ENCODE data around the gene ADAMTS12. TPM values are rescaled to one million over a fixed set of nuclear protein-coding genes. Genes with fewer than 3 reads are reported as not detected.

Gene ADAMTS12
- total RNA-seq, 1 experiment from 2014 or later: 0.05 TPM

- Histone ChIP-seq H3K9ac (ENCODE audit: low read length) (no peak overlapping the region), H3K36me3 (ENCODE audit: control insufficient read depth in 1 of 2, insufficient read depth in 2 of 2, low read length in 2 of 2) (no peaks in the 10 kb centered on the region), H3K9me2 (ENCODE audit: insufficient read depth) (no peaks in the 10 kb centered on the region), H3K27ac (ENCODE audit: low read depth, low read length) (no peak overlapping the region), H3K4me1 (ENCODE audit: control insufficient read depth in 1 of 2, insufficient read depth in 2 of 2, low read length in 2 of 2) (no peaks in the 10 kb centered on the region), H2AFZ (ENCODE audit: low read depth, low read length, poor library complexity, severe bottlenecking) (no peak overlapping the region), H3K4me3 (replicated peaks in 1 of 2; ENCODE audit: low read depth in 1 of 2, low read length in 2 of 2) (no peak overlapping the region), H3K4me2 (ENCODE audit: low read length) (no peak overlapping the region), H3K9me3 (ENCODE audit: control insufficient read depth in 1 of 2, insufficient read depth in 1 of 2, low read depth in 1 of 2, low read length in 2 of 2) (no peaks in the 10 kb centered on the region), H3K79me2 (ENCODE audit: insufficient read depth, low read length) (no peaks in the 10 kb centered on the region), H4K20me1 (ENCODE audit: insufficient read depth) (no peaks in the 10 kb centered on the region), H3K27me3 (ENCODE audit: insufficient read depth, low read length) (peaks cover 42% of the 10 kb centered on the region)
- DNase-seq (ENCODE audit: low read depth, low spot score) (no peak), ATAC-seq (no peak)
- BruUV-seq (replicated peaks): no TSS peak
- ChIA-PET RAD21 (ENCODE audit: low non-redundant PET in 1 of 2, low total read pairs in 2 of 2, uncharacterized antibody in 2 of 2, unreplicated experiment in 2 of 2) (no interaction called here), CTCF (no interaction called here), POLR2A (no interaction called here)
- TF ChIP-seq SRF (IDR thresholded peaks at IDR 0.05; ENCODE audit: low read depth) (no peak), EZH2 (IDR thresholded peaks at IDR 0.05) (no peak), FOSL1 (IDR thresholded peaks at IDR 0.05; ENCODE audit: low read depth) (no peak), SIN3A (IDR thresholded peaks at IDR 0.05; ENCODE audit: low read depth) (no peak), POLR2A (IDR thresholded peaks at IDR 0.05; ENCODE audit: borderline replicate concordance, extremely low read depth, insufficient read depth, insufficient read length) (no peak), TCF7L2 (IDR thresholded peaks at IDR 0.05; ENCODE audit: borderline replicate concordance, extremely low read depth, insufficient read depth, insufficient read length) (no peak), EZH2phosphoT487 (IDR thresholded peaks at IDR 0.05; ENCODE audit: borderline replicate concordance) (no peak), ELF1 (IDR thresholded peaks at IDR 0.05; ENCODE audit: borderline replicate concordance, low read depth) (no peak), ZNF274 (IDR thresholded peaks at IDR 0.05; ENCODE audit: low read depth, low read length) (no peak), JUND (IDR thresholded peaks at IDR 0.05) (no peak), ZBTB33 (IDR thresholded peaks at IDR 0.05; ENCODE audit: extremely low read depth, insufficient replicate concordance, low read length) (no peak), SP1 (IDR thresholded peaks at IDR 0.05; ENCODE audit: low read depth) (no peak), RAD21 (IDR thresholded peaks at IDR 0.05; ENCODE audit: low read depth) (no peak), CBX3 (IDR thresholded peaks at IDR 0.05; ENCODE audit: low read depth) (no peak), CTCF (IDR thresholded peaks at IDR 0.05 in 2 of 3, conservative IDR thresholded peaks at IDR 0.05 in 1 of 3; ENCODE audit: borderline replicate concordance in 1 of 3, insufficient read depth in 1 of 3, low read depth in 2 of 3, low read length in 2 of 3) (no peak)
- TF ChIP-seq, protein P1, sequence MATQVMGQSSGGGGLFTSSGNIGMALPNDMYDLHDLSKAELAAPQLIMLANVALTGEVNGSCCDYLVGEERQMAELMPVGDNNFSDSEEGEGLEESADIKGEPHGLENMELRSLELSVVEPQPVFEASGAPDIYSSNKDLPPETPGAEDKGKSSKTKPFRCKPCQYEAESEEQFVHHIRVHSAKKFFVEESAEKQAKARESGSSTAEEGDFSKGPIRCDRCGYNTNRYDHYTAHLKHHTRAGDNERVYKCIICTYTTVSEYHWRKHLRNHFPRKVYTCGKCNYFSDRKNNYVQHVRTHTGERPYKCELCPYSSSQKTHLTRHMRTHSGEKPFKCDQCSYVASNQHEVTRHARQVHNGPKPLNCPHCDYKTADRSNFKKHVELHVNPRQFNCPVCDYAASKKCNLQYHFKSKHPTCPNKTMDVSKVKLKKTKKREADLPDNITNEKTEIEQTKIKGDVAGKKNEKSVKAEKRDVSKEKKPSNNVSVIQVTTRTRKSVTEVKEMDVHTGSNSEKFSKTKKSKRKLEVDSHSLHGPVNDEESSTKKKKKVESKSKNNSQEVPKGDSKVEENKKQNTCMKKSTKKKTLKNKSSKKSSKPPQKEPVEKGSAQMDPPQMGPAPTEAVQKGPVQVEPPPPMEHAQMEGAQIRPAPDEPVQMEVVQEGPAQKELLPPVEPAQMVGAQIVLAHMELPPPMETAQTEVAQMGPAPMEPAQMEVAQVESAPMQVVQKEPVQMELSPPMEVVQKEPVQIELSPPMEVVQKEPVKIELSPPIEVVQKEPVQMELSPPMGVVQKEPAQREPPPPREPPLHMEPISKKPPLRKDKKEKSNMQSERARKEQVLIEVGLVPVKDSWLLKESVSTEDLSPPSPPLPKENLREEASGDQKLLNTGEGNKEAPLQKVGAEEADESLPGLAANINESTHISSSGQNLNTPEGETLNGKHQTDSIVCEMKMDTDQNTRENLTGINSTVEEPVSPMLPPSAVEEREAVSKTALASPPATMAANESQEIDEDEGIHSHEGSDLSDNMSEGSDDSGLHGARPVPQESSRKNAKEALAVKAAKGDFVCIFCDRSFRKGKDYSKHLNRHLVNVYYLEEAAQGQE (IDR thresholded peaks at IDR 0.05; ENCODE audit: low read depth): no peak
- intact Hi-C loops (cut with micrococcal nuclease): no loop called here
Observed at GRCh38 chr5:33939556-33940262, 47.9 kb upstream of the ADAMTS12 start.

Measured in HCT116 (cell line).